ENCODE results near the gene ADAM19. TPM values are rescaled to one million over a fixed set of nuclear protein-coding genes. Genes with fewer than 3 reads are reported as not detected.

Gene ADAM19
- total and polyA plus RNA-seq, 2 donors (not counting 1 experiment from before 2014, with no cell fraction given), result 13.0 to 65.2 TPM

- Histone ChIP-seq H4K20me1 (ENCODE audit: control insufficient read depth, extremely low read depth, insufficient read depth, low read length) (no peaks in the 10 kb centered on the region), H3K9me3 (ENCODE audit: control insufficient read depth, insufficient read depth, low read depth, low read length) (no peaks in the 10 kb centered on the region), H2AFZ (ENCODE audit: low read length) (no peak overlapping the region), H3K27ac (ENCODE audit: insufficient read depth, low read length) (no peak overlapping the region), H3K4me3 (replicated peaks in 1 of 4; ENCODE audit: control extremely low read depth in 1 of 4, insufficient read depth in 1 of 4, low read depth in 3 of 4, low read length in 4 of 4) (no peak overlapping the region), H3K4me2 (ENCODE audit: extremely low read depth, insufficient read depth, low read length) (no peak overlapping the region), H3K9ac (ENCODE audit: insufficient read depth, low read length) (no peak overlapping the region), H3K4me1 (ENCODE audit: control insufficient read depth, extremely low read depth, insufficient read depth, low read length) (no peaks in the 10 kb centered on the region), H3K27me3 (ENCODE audit: control insufficient read depth, insufficient read depth, low read length) (no peaks in the 10 kb centered on the region), H3K79me2 (ENCODE audit: control insufficient read depth, insufficient read depth, low read length) (no peaks in the 10 kb centered on the region), H3K36me3 (ENCODE audit: control insufficient read depth, insufficient read depth, low read length) (peaks cover 15% of the 10 kb centered on the region)
- DNase-seq (ENCODE audit: low read depth in 2 of 2), result no peak
- TF ChIP-seq CTCF (conservative IDR thresholded peaks at IDR 0.05 in 1 of 2, IDR thresholded peaks at IDR 0.05 in 1 of 2; ENCODE audit: low read depth in 1 of 2, low read length in 2 of 2) (no peak), EZH2 (IDR thresholded peaks at IDR 0.05; ENCODE audit: low read length, missing control alignments) (no peak)
Observed at GRCh38 chr5:157492886-157493285, 82.7 kb downstream of the ADAM19 start.

GRCh38 chr5:157491471-157491995 is 84.0 kb downstream of the ADAM19 start:
- Histone ChIP-seq H3K4me3 (replicated peaks in 1 of 4; ENCODE audit: control extremely low read depth in 1 of 4, insufficient read depth in 1 of 4, low read depth in 3 of 4, low read length in 4 of 4) (no peak overlapping the region), H3K9me3 (ENCODE audit: control insufficient read depth, insufficient read depth, low read depth, low read length) (no peaks in the 10 kb centered on the region), H3K4me2 (ENCODE audit: extremely low read depth, insufficient read depth, low read length) (no peak overlapping the region), H3K36me3 (ENCODE audit: control insufficient read depth, insufficient read depth, low read length) (peaks cover 17% of the 10 kb centered on the region), H3K4me1 (ENCODE audit: control insufficient read depth, extremely low read depth, insufficient read depth, low read length) (no peaks in the 10 kb centered on the region), H3K27ac (ENCODE audit: insufficient read depth, low read length) (no peak overlapping the region), H3K27me3 (ENCODE audit: control insufficient read depth, insufficient read depth, low read length) (no peaks in the 10 kb centered on the region), H2AFZ (ENCODE audit: low read length) (no peak overlapping the region), H3K79me2 (ENCODE audit: control insufficient read depth, insufficient read depth, low read length) (no peaks in the 10 kb centered on the region), H4K20me1 (ENCODE audit: control insufficient read depth, extremely low read depth, insufficient read depth, low read length) (no peaks in the 10 kb centered on the region), H3K9ac (ENCODE audit: insufficient read depth, low read length) (no peak overlapping the region)
- no peak for DNase-seq (ENCODE audit: low read depth in 2 of 2)
- TF ChIP-seq CTCF (conservative IDR thresholded peaks at IDR 0.05 in 1 of 2, IDR thresholded peaks at IDR 0.05 in 1 of 2; ENCODE audit: low read depth in 1 of 2, low read length in 2 of 2) (no peak), EZH2 (IDR thresholded peaks at IDR 0.05; ENCODE audit: low read length, missing control alignments) (no peak)

GRCh38 chr5:157487358-157487757 is 88.2 kb downstream of the ADAM19 start:
- Histone ChIP-seq H3K9ac (ENCODE audit: insufficient read depth, low read length) (no peak overlapping the region), H2AFZ (ENCODE audit: low read length) (no peak overlapping the region), H3K27ac (ENCODE audit: insufficient read depth, low read length) (no peak overlapping the region), H3K27me3 (ENCODE audit: control insufficient read depth, insufficient read depth, low read length) (no peaks in the 10 kb centered on the region), H4K20me1 (ENCODE audit: control insufficient read depth, extremely low read depth, insufficient read depth, low read length) (no peaks in the 10 kb centered on the region), H3K36me3 (ENCODE audit: control insufficient read depth, insufficient read depth, low read length) (peaks cover 11% of the 10 kb centered on the region), H3K4me1 (ENCODE audit: control insufficient read depth, extremely low read depth, insufficient read depth, low read length) (peaks cover 3% of the 10 kb centered on the region), H3K4me3 (replicated peaks in 1 of 4; ENCODE audit: control extremely low read depth in 1 of 4, insufficient read depth in 1 of 4, low read depth in 3 of 4, low read length in 4 of 4) (no peak overlapping the region), H3K79me2 (ENCODE audit: control insufficient read depth, insufficient read depth, low read length) (no peaks in the 10 kb centered on the region), H3K9me3 (ENCODE audit: control insufficient read depth, insufficient read depth, low read depth, low read length) (no peaks in the 10 kb centered on the region), H3K4me2 (ENCODE audit: extremely low read depth, insufficient read depth, low read length) (no peak overlapping the region)
- TF ChIP-seq EZH2 (IDR thresholded peaks at IDR 0.05; ENCODE audit: low read length, missing control alignments) (no peak), CTCF (conservative IDR thresholded peaks at IDR 0.05 in 1 of 2, IDR thresholded peaks at IDR 0.05 in 1 of 2; ENCODE audit: low read depth in 1 of 2, low read length in 2 of 2) (no peak)
- no peak for DNase-seq (ENCODE audit: low read depth in 2 of 2)
